Measurements from ENCODE around the gene SYT15. TPM values are rescaled to one million over a fixed set of nuclear protein-coding genes. Genes with fewer than 3 reads are reported as not detected.
A peak's percentile ranks its signal among the peaks of the same experiment; 100 is the strongest.

Gene SYT15
- total RNA-seq, 1 experiment from 2014 or later = 0.59 TPM

DNA sequence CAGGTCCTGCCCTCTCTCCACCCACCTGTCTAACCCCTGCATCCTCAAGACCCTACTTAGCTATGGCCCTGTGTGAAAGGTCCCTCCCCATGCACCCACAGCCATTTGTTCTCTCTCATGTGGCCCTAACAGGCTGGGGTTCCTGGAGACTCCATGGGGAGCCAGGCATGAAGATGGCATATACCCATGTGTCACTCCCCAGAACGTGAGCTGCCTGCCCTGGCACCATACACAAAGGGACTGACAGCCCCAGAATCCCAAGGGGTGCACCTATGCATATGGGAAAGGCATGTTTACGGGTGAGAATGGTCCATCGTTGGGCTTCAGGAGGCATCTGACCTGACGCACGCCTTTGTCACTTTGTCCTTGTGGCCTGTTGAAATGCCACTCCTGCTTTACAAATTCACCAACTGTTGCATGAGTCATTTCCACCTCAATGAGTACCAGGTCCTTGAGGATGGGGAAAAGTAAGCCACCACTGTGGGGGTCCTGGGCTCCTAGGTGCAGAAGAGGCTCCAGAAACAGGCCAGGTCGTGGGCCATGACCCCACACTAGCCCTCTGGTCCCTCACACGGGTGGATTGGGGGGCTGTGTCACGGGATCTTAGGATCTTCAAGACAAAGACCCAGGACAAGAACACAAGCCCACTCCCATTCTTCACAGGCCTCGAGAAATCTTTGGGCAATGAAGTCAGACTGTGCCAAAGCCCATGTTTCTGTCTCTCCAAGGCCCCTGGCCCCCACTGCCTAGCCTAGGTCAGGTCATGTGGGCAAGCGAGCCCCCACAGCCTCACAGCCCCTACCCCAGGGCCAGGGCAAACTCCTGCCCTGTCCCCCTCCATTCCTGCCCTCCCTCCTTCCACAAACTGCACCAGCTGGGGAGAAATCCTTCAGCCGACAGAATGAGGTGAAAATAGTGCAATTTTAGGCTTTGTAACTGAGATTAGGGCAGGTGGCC is 31.1 kb upstream of the SYT15 start:
- H3K79me1 ChIP-seq (ENCODE audit: insufficient read depth, low read depth, low read length, poor library complexity, severe bottlenecking) = no peaks in the 10 kb centered on the region
- TF ChIP-seq, protein P1, sequence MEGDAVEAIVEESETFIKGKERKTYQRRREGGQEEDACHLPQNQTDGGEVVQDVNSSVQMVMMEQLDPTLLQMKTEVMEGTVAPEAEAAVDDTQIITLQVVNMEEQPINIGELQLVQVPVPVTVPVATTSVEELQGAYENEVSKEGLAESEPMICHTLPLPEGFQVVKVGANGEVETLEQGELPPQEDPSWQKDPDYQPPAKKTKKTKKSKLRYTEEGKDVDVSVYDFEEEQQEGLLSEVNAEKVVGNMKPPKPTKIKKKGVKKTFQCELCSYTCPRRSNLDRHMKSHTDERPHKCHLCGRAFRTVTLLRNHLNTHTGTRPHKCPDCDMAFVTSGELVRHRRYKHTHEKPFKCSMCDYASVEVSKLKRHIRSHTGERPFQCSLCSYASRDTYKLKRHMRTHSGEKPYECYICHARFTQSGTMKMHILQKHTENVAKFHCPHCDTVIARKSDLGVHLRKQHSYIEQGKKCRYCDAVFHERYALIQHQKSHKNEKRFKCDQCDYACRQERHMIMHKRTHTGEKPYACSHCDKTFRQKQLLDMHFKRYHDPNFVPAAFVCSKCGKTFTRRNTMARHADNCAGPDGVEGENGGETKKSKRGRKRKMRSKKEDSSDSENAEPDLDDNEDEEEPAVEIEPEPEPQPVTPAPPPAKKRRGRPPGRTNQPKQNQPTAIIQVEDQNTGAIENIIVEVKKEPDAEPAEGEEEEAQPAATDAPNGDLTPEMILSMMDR (conservative IDR thresholded peaks at IDR 0.05) = no peak
- H2BK15ac ChIP-seq (ENCODE audit: low read depth, low read length) = no peak overlapping the region
- H3K4ac ChIP-seq (ENCODE audit: low read depth, low read length) = no peak overlapping the region
- H2BK5ac ChIP-seq (ENCODE audit: insufficient read length, low read length) = no peak overlapping the region
- no peak overlapping the region for H2BK20ac ChIP-seq (ENCODE audit: low read depth, low read length, poor library complexity, severe bottlenecking)
- H3K23ac ChIP-seq (ENCODE audit: insufficient read length, low read depth, low read length) = no peak overlapping the region
- H2BK120ac ChIP-seq (ENCODE audit: low read depth, low read length, poor library complexity, severe bottlenecking) = no peak overlapping the region
- no peaks in the 10 kb centered on the region for H3K27me3 ChIP-seq (ENCODE audit: insufficient read depth, low read length)
- peaks cover 5% of the 10 kb centered on the region for H3K27me3 Mint-ChIP-seq (ENCODE audit: low read depth)
- no peaks in the 10 kb centered on the region for H3K23me2 ChIP-seq (ENCODE audit: insufficient read length, low read depth, low read length, poor library complexity, severe bottlenecking)
- H4K5ac ChIP-seq (ENCODE audit: insufficient read length, low read depth, low read length) = no peak overlapping the region
- no peak overlapping the region for H3K27ac ChIP-seq (ENCODE audit: insufficient read length, low read depth, low read length)
- peaks cover 15 to 16% of the 10 kb centered on the region in 2 experiments for H3K4me1 Mint-ChIP-seq
- DNase-seq = peak; percentile 30
- no peak overlapping the region for H3T11ph ChIP-seq (ENCODE audit: low read length)
- H3K18ac ChIP-seq (ENCODE audit: insufficient read length, low read depth, low read length) = no peak overlapping the region
- no peak overlapping the region for H4K91ac ChIP-seq (ENCODE audit: insufficient read length, low read depth, low read length)
- no peaks in the 10 kb centered on the region for H3K9me3 ChIP-seq (ENCODE audit: control insufficient read depth, low read depth, low read length)
- H3K4me2 ChIP-seq (ENCODE audit: insufficient read depth, insufficient read length, low read length) = no peak overlapping the region
- no peak overlapping the region for H3K9ac ChIP-seq (ENCODE audit: extremely low read depth, insufficient read length, low read length)
- no peak overlapping the region for H4K8ac ChIP-seq (replicated peaks; ENCODE audit: insufficient read length, low read depth, low read length)
- H3K14ac ChIP-seq (ENCODE audit: insufficient read depth, low read length) = no peak overlapping the region
- no peaks in the 10 kb centered on the region for H4K20me1 ChIP-seq (ENCODE audit: control insufficient read depth, insufficient read depth, insufficient read length)
- no peaks in the 10 kb centered on the region for H3K79me2 ChIP-seq (ENCODE audit: insufficient read depth, low read length)
- no peak overlapping the region for H3K27ac Mint-ChIP-seq
- H2AK5ac ChIP-seq (ENCODE audit: insufficient read length, low read length) = no peak overlapping the region
- no peak overlapping the region for H2AFZ ChIP-seq (ENCODE audit: low read length)
- no peak overlapping the region for H3K4me3 Mint-ChIP-seq
- no peaks in the 10 kb centered on the region for H3K9me3 Mint-ChIP-seq
- H2BK12ac ChIP-seq (ENCODE audit: insufficient read length, low read depth, low read length) = no peak overlapping the region
- H3K4me1 ChIP-seq (ENCODE audit: insufficient read depth, low read length) = 0 out of 2 replicates have a peak, but pooled peaks cover 4% of the 10 kb centered on the region
- peaks cover 0 to 3% (median 0%) of the 10 kb centered on the region in 3 experiments; a peak in 1 of 7 replicates for H3K36me3 Mint-ChIP-seq (ENCODE audit: insufficient read depth in 1 of 3, low read depth in 3 of 3)
- WGBS (ENCODE audit: extremely low coverage, insufficient read length, low lambda C conversion rate) = no CpG with 5 or more reads among the region's 11 CpGs
- H3K56ac ChIP-seq (ENCODE audit: insufficient read length, low read depth, low read length) = no peak overlapping the region
